Prostate gland (tissue), 2 donors: Measurements from ENCODE around the gene GPR18. TPM values are rescaled to one million over a fixed set of nuclear protein-coding genes. Genes with fewer than 3 reads are reported as not detected.

Experiments
- DNase-seq: peaks from one replicate; pipeline ENCODE4 v3.0.0-alpha.2; 2019; ENCODE audit warnings: low spot score
- H3K27ac ChIP-seq, 2 donors: fragments of 200-600 bp; sonication (generic); 2 replicates each; pipeline ENCODE4 v1.5.1; 2017 to 2019
- H3K27me3 ChIP-seq: fragments of 200-600 bp; sonication (generic); replicated peaks from 2 replicates; pipeline ENCODE4 v1.5.1; 2019; ENCODE audit not compliant: insufficient read depth
- H3K36me3 ChIP-seq, 2 donors: fragments of 200-600 bp; sonication (generic); 1 replicate in 1 of 2; 2 replicates in 1 of 2; pipeline versions ENCODE4 v1.5.1 to v1.8.1; 2017 to 2019
- H3K4me1 ChIP-seq: fragments of 200-600 bp; sonication (generic); replicated peaks from 2 replicates; pipeline ENCODE4 v1.5.1; 2019
- H3K4me3 ChIP-seq, 2 donors: fragments of 200-600 bp; sonication (generic); 2 replicates each; pipeline ENCODE4 v1.5.1; 2017 to 2019
- H3K9me3 ChIP-seq: fragments of 200-600 bp; sonication (generic); 2 replicates; pipeline ENCODE4 v1.5.1; 2017
- CTCF ChIP-seq, 4 experiments: fragments of 200-600 bp in 2 of 4; fragments of 450-650 bp in 2 of 4; sonication (generic) in 2 of 4; IDR thresholded peaks; 1 replicate in 3 of 4; 2 replicates in 1 of 4; pipeline ENCODE4 v1.5.1; 2016 to 2019; ENCODE audit warnings: antibody characterized with exemption in 4 of 4, mild to moderate bottlenecking in 2 of 4, moderate library complexity in 2 of 4
- POLR2A ChIP-seq: fragments of 450-650 bp; IDR thresholded peaks from one replicate; pipeline ENCODE4 v1.6.1; 2016; ENCODE audit warnings: antibody characterized with exemption, mild to moderate bottlenecking
- POLR2AphosphoS5 ChIP-seq: sonication (generic); formaldehyde crosslinking; IDR thresholded peaks from one replicate; pipeline ENCODE4 v1.6.1; 2017; ENCODE audit warnings: antibody characterized with exemption
- WGBS: methylation state at CpG from one replicate; pipeline ENCODE4 v1.1.5; 2018; 5-methylcytosine and 5-hydroxymethylcytosine counted together
- intact Hi-C: fragments of 100-400 bp; cut with DNase I; formaldehyde crosslinking; loops from one replicate; pipeline ENCODE4 v1.14.2; 2022
- total RNA-seq, 2 donors: library from RNA; depleted of rRNA; stranded (reverse); fragments of >200 nt; gene quantifications; one replicate each; pipeline ENCODE4 v1.1.0, GENCODE V29; 2016

Gene GPR18
- total RNA-seq, 2 donors from 2014 or later, result 1.4 TPM; not detected in 1

- no peak overlapping the region for H3K4me3 ChIP-seq
- TF ChIP-seq POLR2AphosphoS5 (no peak), CTCF (IDR thresholded peaks at IDR 0.05) (no peak), POLR2A (no peak)
- no peaks in the 10 kb centered on the region for H3K36me3 ChIP-seq
- H3K27me3 ChIP-seq, result no peaks in the 10 kb centered on the region
- H3K4me1 ChIP-seq, result no peaks in the 10 kb centered on the region
- 74% methylated on average over 6 of the region's 6 CpGs for WGBS
- intact Hi-C loops, result no loop called here
- H3K9me3 ChIP-seq, result no peaks in the 10 kb centered on the region
- DNase-seq, result no peak
- no peak overlapping the region for H3K27ac ChIP-seq
Measured at GRCh38 chr13:99220199-99220935, 37.8 kb downstream of the GPR18 start.

GRCh38 chr13:99218969-99219368, 39.2 kb downstream of the GPR18 start:
- DNase-seq, result no peak
- H3K27ac ChIP-seq, result no peak overlapping the region
- H3K9me3 ChIP-seq, result no peaks in the 10 kb centered on the region
- no peaks in the 10 kb centered on the region for H3K27me3 ChIP-seq
- TF ChIP-seq POLR2A (no peak), POLR2AphosphoS5 (no peak), CTCF (IDR thresholded peaks at IDR 0.05) (no peak)
- no peaks in the 10 kb centered on the region for H3K4me1 ChIP-seq
- intact Hi-C loops, result no loop called here
- no peaks in the 10 kb centered on the region for H3K36me3 ChIP-seq
- WGBS, result 78% methylated on average over 2 of the region's 2 CpGs
- no peak overlapping the region for H3K4me3 ChIP-seq

GRCh38 chr13:99218545-99218944, 39.6 kb downstream of the GPR18 start:
- no peak overlapping the region for H3K4me3 ChIP-seq
- H3K27me3 ChIP-seq, result no peaks in the 10 kb centered on the region
- H3K36me3 ChIP-seq, result no peaks in the 10 kb centered on the region
- no peaks in the 10 kb centered on the region for H3K4me1 ChIP-seq
- no peaks in the 10 kb centered on the region for H3K9me3 ChIP-seq
- no peak for TF ChIP-seq CTCF (IDR thresholded peaks at IDR 0.05)
- TF ChIP-seq POLR2AphosphoS5, result no peak
- no peak for TF ChIP-seq POLR2A
- intact Hi-C loops, result no loop called here
- 8% methylated on average over 6 of the region's 6 CpGs for WGBS
- DNase-seq, result no peak
- no peak overlapping the region for H3K27ac ChIP-seq

GRCh38 chr13:99218126-99218525, 40.1 kb downstream of the GPR18 start:
- no peak overlapping the region for H3K27ac ChIP-seq
- TF ChIP-seq POLR2AphosphoS5, result no peak
- no peak for TF ChIP-seq CTCF (IDR thresholded peaks at IDR 0.05)
- no peak for TF ChIP-seq POLR2A
- H3K36me3 ChIP-seq, result no peaks in the 10 kb centered on the region
- intact Hi-C loops, result no loop called here
- no peak for DNase-seq
- H3K4me1 ChIP-seq, result no peaks in the 10 kb centered on the region
- no peak overlapping the region for H3K4me3 ChIP-seq
- no peaks in the 10 kb centered on the region for H3K27me3 ChIP-seq
- no peaks in the 10 kb centered on the region for H3K9me3 ChIP-seq

GRCh38 chr13:99217461-99218110, 40.6 kb downstream of the GPR18 start:
- no peaks in the 10 kb centered on the region for H3K9me3 ChIP-seq
- H3K36me3 ChIP-seq, result no peaks in the 10 kb centered on the region
- DNase-seq, result no peak
- H3K27ac ChIP-seq, result no peak overlapping the region
- H3K27me3 ChIP-seq, result no peaks in the 10 kb centered on the region
- intact Hi-C loops, result no loop called here
- H3K4me1 ChIP-seq, result no peaks in the 10 kb centered on the region
- TF ChIP-seq POLR2A (no peak), POLR2AphosphoS5 (no peak), CTCF (IDR thresholded peaks at IDR 0.05) (no peak)
- no peak overlapping the region for H3K4me3 ChIP-seq
- 78% methylated on average over 16 of the region's 20 CpGs for WGBS
